H9 (cell line): ENCODE results near the gene LSP1. TPM values are rescaled to one million over a fixed set of nuclear protein-coding genes. Genes with fewer than 3 reads are reported as not detected.

Experiments
- DNase-seq: peaks from one replicate; pipeline ENCODE4 v3.0.0-alpha.2; 2017
- H2AFZ ChIP-seq: one replicate; pipeline ENCODE4 v1.6.1; 2013; ENCODE audit warnings: mild to moderate bottlenecking, low read length, control low read depth, moderate library complexity
- H2AK5ac ChIP-seq: 2 replicates; pipeline ENCODE4 v1.6.1; 2013; ENCODE audit warnings: low read length, control low read depth, mixed read lengths; ENCODE audit not compliant: insufficient read length
- H2BK120ac ChIP-seq: one replicate; pipeline ENCODE4 v1.6.1; 2013; ENCODE audit warnings: low read depth, mild to moderate bottlenecking, low read length, control low read depth, inconsistent platforms; ENCODE audit not compliant: poor library complexity, severe bottlenecking
- H2BK12ac ChIP-seq: 2 replicates; pipeline ENCODE4 v1.6.1; 2013; ENCODE audit warnings: low read length, control low read depth, mixed read lengths, low read depth; ENCODE audit not compliant: insufficient read length
- H2BK15ac ChIP-seq: 2 replicates; pipeline ENCODE4 v1.6.1; 2013; ENCODE audit warnings: low read depth, low read length, control low read depth
- H2BK20ac ChIP-seq: one replicate; pipeline ENCODE4 v1.6.1; 2013; ENCODE audit warnings: low read depth, mild to moderate bottlenecking, low read length, control low read depth, inconsistent platforms; ENCODE audit not compliant: poor library complexity, severe bottlenecking
- H2BK5ac ChIP-seq: 2 replicates; pipeline ENCODE4 v1.6.1; 2013; ENCODE audit warnings: low read length, control low read depth, mixed read lengths; ENCODE audit not compliant: insufficient read length
- H3K14ac ChIP-seq: 2 replicates; pipeline ENCODE4 v1.6.1; 2013; ENCODE audit warnings: low read length, control low read depth; ENCODE audit not compliant: insufficient read depth
- H3K18ac ChIP-seq: 2 replicates; pipeline ENCODE4 v1.6.1; 2013; ENCODE audit warnings: low read depth, mild to moderate bottlenecking, mixed read lengths, low read length, control low read depth; ENCODE audit not compliant: insufficient read length
- H3K23ac ChIP-seq: 2 replicates; pipeline ENCODE4 v1.6.1; 2013; ENCODE audit warnings: low read length, control low read depth, mixed read lengths, low read depth; ENCODE audit not compliant: insufficient read length
- H3K23me2 ChIP-seq: 2 replicates; pipeline ENCODE4 v1.6.1; 2013; ENCODE audit warnings: low read depth, mild to moderate bottlenecking, mixed read lengths, low read length, control low read depth; ENCODE audit not compliant: insufficient read length, poor library complexity, severe bottlenecking
- H3K27ac ChIP-seq: 2 replicates; pipeline ENCODE4 v1.5.1; 2013; ENCODE audit warnings: low read length, control low read depth, mixed read lengths, low read depth; ENCODE audit not compliant: insufficient read length
- H3K27me3 ChIP-seq: 2 replicates; pipeline ENCODE4 v1.6.1; 2013; ENCODE audit warnings: low read length, control low read depth, inconsistent platforms; ENCODE audit not compliant: insufficient read depth
- H3K4ac ChIP-seq: 2 replicates; pipeline ENCODE4 v1.6.1; 2013; ENCODE audit warnings: low read depth, mild to moderate bottlenecking, control low read depth, inconsistent platforms, low read length, moderate library complexity
- H3K4me1 ChIP-seq: 2 replicates; pipeline ENCODE4 v1.6.1; 2013; ENCODE audit warnings: low read length, control low read depth, inconsistent platforms; ENCODE audit not compliant: insufficient read depth
- H3K4me2 ChIP-seq: 2 replicates; pipeline ENCODE4 v1.6.1; 2013; ENCODE audit warnings: low read length, control low read depth, mixed read lengths; ENCODE audit not compliant: insufficient read length, insufficient read depth
- H3K56ac ChIP-seq: 2 replicates; pipeline ENCODE4 v1.6.1; 2013; ENCODE audit warnings: low read depth, mild to moderate bottlenecking, mixed read lengths, low read length, control low read depth; ENCODE audit not compliant: insufficient read length
- H3K79me1 ChIP-seq: 2 replicates; pipeline ENCODE4 v1.6.1; 2013; ENCODE audit warnings: low read depth, mild to moderate bottlenecking, moderate library complexity, low read length, control low read depth, inconsistent platforms; ENCODE audit not compliant: insufficient read depth, poor library complexity, severe bottlenecking
- H3K79me2 ChIP-seq: 2 replicates; pipeline ENCODE4 v1.6.1; 2013; ENCODE audit warnings: low read length, control low read depth, inconsistent platforms; ENCODE audit not compliant: insufficient read depth
- H3K9ac ChIP-seq: 2 replicates; pipeline ENCODE4 v1.6.1; 2013; ENCODE audit warnings: low read length, control low read depth, mixed read lengths; ENCODE audit not compliant: insufficient read length; ENCODE audit errors: extremely low read depth
- H3K9me3 ChIP-seq: one replicate; pipeline ENCODE4 v1.6.1; 2013; ENCODE audit warnings: low read depth, low read length, inconsistent platforms; ENCODE audit not compliant: control insufficient read depth
- H3T11ph ChIP-seq: one replicate; pipeline ENCODE4 v1.6.1; 2013; ENCODE audit warnings: mild to moderate bottlenecking, low read length, control low read depth, inconsistent platforms
- H4K20me1 ChIP-seq: one replicate; pipeline ENCODE4 v1.6.1; 2013; ENCODE audit not compliant: control insufficient read depth, insufficient read length, insufficient read depth
- H4K5ac ChIP-seq: 2 replicates; pipeline ENCODE4 v1.6.1; 2013; ENCODE audit warnings: low read depth, mild to moderate bottlenecking, mixed read lengths, low read length, control low read depth; ENCODE audit not compliant: insufficient read length
- H4K8ac ChIP-seq: replicated peaks from 2 replicates; pipeline ENCODE4 v1.6.1; 2013; ENCODE audit warnings: low read length, control low read depth, mixed read lengths, low read depth; ENCODE audit not compliant: insufficient read length
- H4K91ac ChIP-seq: 2 replicates; pipeline ENCODE4 v1.6.1; 2013; ENCODE audit warnings: low read depth, mild to moderate bottlenecking, moderate library complexity, mixed read lengths, low read length, control low read depth; ENCODE audit not compliant: insufficient read length
- H3K27ac Mint-ChIP-seq, 3 experiments: 2 replicates in 2 of 3; 3 replicates in 1 of 3; pipeline ENCODE4 v1.8.0; 2020 to 2021; ENCODE audit warnings: mixed read lengths in 3 of 3, mild to moderate bottlenecking in 1 of 3, moderate library complexity in 1 of 3
- H3K27me3 Mint-ChIP-seq: 2 replicates; pipeline ENCODE4 v1.8.0; 2021; ENCODE audit warnings: low read depth, mild to moderate bottlenecking, moderate library complexity, mixed read lengths
- H3K36me3 Mint-ChIP-seq, 3 experiments: 2 replicates in 2 of 3; 3 replicates in 1 of 3; pipeline ENCODE4 v1.8.0; 2020 to 2021; ENCODE audit warnings: low read depth in 3 of 3, mixed read lengths in 3 of 3; ENCODE audit not compliant: insufficient read depth in 1 of 3
- H3K4me1 Mint-ChIP-seq, 2 experiments: 2 replicates each; pipeline ENCODE4 v1.8.0; 2020; ENCODE audit warnings: mixed read lengths in 2 of 2
- H3K4me3 Mint-ChIP-seq, 2 experiments: 2 replicates in 1 of 2; 3 replicates in 1 of 2; pipeline ENCODE4 v1.8.0; 2020 to 2021; ENCODE audit warnings: mild to moderate bottlenecking in 2 of 2, mixed read lengths in 2 of 2, moderate library complexity in 1 of 2
- H3K9me3 Mint-ChIP-seq, 2 experiments: 2 replicates in 1 of 2; 3 replicates in 1 of 2; pipeline ENCODE4 v1.8.0; 2020; ENCODE audit warnings: mild to moderate bottlenecking in 2 of 2, mixed read lengths in 2 of 2, moderate library complexity in 1 of 2
- WGBS: extraction: QIAGEN DNeasy Blood & Tissue Kit; methylation state at CpG from one replicate; pipeline ENCODE4 v1.1.7; 2013; ENCODE audit warnings: missing lambda C conversion rate, low lambda C conversion rate, mixed read lengths; ENCODE audit not compliant: insufficient read length; ENCODE audit errors: extremely low coverage; 5-methylcytosine and 5-hydroxymethylcytosine counted together
- total RNA-seq: library from RNA; stranded (reverse); gene quantifications from 2 replicates; pipeline ENCODE4 v1.2.1, GENCODE V29; 2021
- TF ChIP-seq, protein P1 (sequence below): fragments of 200-600 bp; sonication (generic); conservative IDR thresholded peaks from 3 replicates; pipeline ENCODE4 v1.8.0; 2021; ENCODE audit warnings: antibody characterized with exemption, mild to moderate bottlenecking

The LSP1 gene
- total RNA-seq, 1 experiment from 2014 or later = not detected

DNA sequence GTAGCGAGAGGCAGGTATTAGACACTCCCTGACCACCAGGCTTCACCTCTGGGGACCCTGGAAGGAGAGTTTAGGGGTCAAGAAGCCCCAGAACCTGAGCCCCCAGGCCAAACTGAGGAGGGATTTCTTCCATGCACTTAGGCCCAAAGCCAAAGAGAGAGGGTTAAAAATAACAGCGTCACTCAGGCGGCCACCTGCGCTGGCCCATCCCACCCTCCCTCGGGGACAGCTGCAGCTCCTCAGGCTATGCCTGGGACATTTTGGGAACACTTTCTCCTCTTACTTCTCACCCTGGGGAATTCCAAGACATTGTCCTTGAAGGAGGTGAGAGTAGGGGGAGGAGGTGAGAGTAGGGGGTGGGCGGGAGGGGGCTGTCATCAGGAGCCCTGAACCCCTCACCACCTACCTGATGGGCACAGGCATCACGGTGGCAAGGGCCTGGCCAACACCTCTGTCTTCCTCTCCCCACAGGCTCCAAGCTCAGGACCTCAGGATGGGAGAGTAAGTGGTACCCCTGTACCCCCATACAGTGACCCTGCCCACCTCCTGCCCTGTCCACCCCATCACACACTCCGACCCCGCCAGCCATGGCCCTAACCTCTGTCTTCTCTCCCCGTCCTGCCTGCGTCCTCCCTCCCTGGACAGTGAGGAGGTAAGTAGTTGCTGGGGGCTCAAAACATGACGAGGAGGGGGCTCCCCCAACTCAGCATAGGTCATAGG, 13.5 kb upstream of the LSP1 start:
- no peak overlapping the region for H2BK20ac ChIP-seq
- no peaks in the 10 kb centered on the region for H3K9me3 ChIP-seq
- H3K23ac ChIP-seq = no peak overlapping the region
- H3K18ac ChIP-seq = no peak overlapping the region
- WGBS = no CpG with 5 or more reads among the region's 12 CpGs
- TF ChIP-seq, protein P1, sequence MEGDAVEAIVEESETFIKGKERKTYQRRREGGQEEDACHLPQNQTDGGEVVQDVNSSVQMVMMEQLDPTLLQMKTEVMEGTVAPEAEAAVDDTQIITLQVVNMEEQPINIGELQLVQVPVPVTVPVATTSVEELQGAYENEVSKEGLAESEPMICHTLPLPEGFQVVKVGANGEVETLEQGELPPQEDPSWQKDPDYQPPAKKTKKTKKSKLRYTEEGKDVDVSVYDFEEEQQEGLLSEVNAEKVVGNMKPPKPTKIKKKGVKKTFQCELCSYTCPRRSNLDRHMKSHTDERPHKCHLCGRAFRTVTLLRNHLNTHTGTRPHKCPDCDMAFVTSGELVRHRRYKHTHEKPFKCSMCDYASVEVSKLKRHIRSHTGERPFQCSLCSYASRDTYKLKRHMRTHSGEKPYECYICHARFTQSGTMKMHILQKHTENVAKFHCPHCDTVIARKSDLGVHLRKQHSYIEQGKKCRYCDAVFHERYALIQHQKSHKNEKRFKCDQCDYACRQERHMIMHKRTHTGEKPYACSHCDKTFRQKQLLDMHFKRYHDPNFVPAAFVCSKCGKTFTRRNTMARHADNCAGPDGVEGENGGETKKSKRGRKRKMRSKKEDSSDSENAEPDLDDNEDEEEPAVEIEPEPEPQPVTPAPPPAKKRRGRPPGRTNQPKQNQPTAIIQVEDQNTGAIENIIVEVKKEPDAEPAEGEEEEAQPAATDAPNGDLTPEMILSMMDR = no peak
- H3K23me2 ChIP-seq = no peaks in the 10 kb centered on the region
- Mint-ChIP-seq H3K4me1 (peaks cover 0 to 4% of the 10 kb centered on the region in 2 experiments; a peak in 1 of 4 replicates), H3K4me3 (no peak overlapping the region), H3K9me3 (no peaks in the 10 kb centered on the region; a peak in 1 of 5 replicates), H3K36me3 (no peaks in the 10 kb centered on the region), H3K27ac (peak overlapping the region in 1 of 3 experiments; percentile 55; a peak in 1 of 7 replicates), H3K27me3 (peaks cover 2% of the 10 kb centered on the region; the same call in 1 of the 2 replicates)
- H3K27me3 ChIP-seq = no peaks in the 10 kb centered on the region
- H3K56ac ChIP-seq = no peak overlapping the region
- no peak overlapping the region for H4K8ac ChIP-seq
- H4K5ac ChIP-seq = no peak overlapping the region
- H2BK12ac ChIP-seq = no peak overlapping the region
- no peak overlapping the region for H2BK5ac ChIP-seq
- H4K20me1 ChIP-seq = no peaks in the 10 kb centered on the region
- H3K79me1 ChIP-seq = no peaks in the 10 kb centered on the region
- no peak overlapping the region for H4K91ac ChIP-seq
- H3K9ac ChIP-seq = no peak overlapping the region
- no peak overlapping the region for H2AFZ ChIP-seq
- H3K4me1 ChIP-seq = no peaks in the 10 kb centered on the region
- H2BK15ac ChIP-seq = no peak overlapping the region
- H3T11ph ChIP-seq = no peak overlapping the region
- no peak overlapping the region for H3K14ac ChIP-seq
- H3K4ac ChIP-seq = no peak overlapping the region
- no peak overlapping the region for H3K27ac ChIP-seq
- H2AK5ac ChIP-seq = no peak overlapping the region
- DNase-seq = no peak
- H2BK120ac ChIP-seq = no peak overlapping the region
- H3K79me2 ChIP-seq = no peaks in the 10 kb centered on the region
- H3K4me2 ChIP-seq = no peak overlapping the region
